ENCODE results near the gene KIRREL3.

- TF ChIP-seq GATA3 (IDR thresholded peaks at IDR 0.05; ENCODE audit: low read depth, low read length) (no peak), GATA2 (IDR thresholded peaks at IDR 0.05; ENCODE audit: low read depth, low read length) (no peak)
These were observed 458.1 kb downstream of the KIRREL3 start for GRCh38 chr11:126542334-126543015.
